Measurements from ENCODE around the gene ZNF426.

- no peak for TF ChIP-seq CTCF (IDR thresholded peaks at IDR 0.05 in 8 of 11, conservative IDR thresholded peaks at IDR 0.05 in 3 of 11)
- TF ChIP-seq POLR2AphosphoS5 (IDR thresholded peaks at IDR 0.05): no peak
These were observed 63.5 kb downstream of the ZNF426 start for GRCh38 chr19:9474975-9475374.
